NOMO-1 (cell line): ENCODE data around the gene DHRS13.
"Not testable (repeated sequence)": the region's sequence is repeated elsewhere in the genome, so short reads cannot be mapped to it uniquely, and the experiment has no call there.

ENCODE experiments used
- DNase-seq, 2 experiments: peaks; one replicate each; lab custom pipeline; 2025; ENCODE audit not compliant: unreplicated experiment in 2 of 2; lab: John Stamatoyannopoulos, UW

Gene DHRS13

DNA sequence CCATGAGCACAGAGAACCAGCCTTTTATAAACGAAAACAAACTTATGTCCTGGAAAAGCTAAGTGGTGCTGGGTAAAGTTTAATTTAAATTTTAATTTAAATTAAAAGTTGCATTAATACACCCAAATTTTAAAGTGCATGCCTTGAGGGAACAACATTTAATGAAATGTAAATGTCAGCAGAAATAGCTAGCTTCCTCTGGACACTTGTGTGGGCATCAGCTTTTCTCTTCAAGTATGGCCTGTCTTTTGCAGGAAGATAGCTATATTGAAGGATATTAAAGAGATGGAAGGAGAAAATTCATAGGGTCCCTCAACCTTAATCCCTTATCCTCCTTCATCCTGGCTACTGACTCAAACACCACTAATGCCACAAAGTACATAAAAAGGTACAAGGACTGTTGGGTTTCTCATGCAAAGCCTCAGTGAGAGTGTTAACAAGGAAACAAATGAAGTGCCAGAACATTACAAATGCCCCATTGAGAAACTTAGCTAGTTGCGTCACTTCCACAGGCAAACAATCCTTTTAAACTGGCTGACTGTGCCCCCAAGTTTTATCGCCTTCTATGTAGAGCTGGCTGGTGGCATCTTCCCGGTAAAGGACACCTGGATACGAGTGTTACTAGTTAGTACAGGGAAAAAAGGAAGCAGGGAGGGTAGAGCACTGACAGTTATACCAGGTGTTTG lies 34.3 kb upstream of the DHRS13 start:
- DNase-seq, result peak; percentile 18 to 78

DNA sequence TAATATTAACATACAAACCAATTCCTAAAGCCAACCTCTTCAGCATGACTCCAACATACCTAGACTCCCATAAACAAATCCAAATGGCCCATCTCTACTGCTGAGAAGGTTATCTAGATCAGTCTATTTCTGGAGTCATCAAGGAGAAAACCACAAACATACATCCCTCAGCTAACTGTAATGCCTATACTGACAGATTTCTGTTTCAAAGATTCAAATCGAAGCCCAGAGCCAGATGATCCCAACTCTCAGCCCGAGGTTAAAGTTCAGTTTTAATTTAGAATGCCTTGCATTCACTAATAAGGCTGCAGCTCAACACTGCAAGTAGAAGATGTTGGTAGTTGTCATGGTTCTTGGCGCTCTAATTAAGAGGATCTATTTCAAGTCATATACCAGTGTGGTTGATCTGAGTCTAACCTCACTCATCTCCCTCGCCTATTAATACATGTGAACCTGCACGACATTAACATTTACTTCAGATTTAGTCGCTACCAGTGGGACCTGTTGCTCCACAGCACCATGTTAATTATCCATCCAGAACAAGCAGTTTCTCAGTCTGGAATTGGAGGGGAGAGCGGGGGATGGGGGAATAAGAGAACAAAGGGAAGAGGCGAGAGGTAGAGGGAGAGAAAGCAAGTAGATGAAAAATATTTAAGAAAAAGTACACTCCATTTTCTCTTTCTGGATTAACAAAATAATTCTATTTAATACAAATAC lies 33.0 kb upstream of the DHRS13 start:
- no peak for DNase-seq

DNA sequence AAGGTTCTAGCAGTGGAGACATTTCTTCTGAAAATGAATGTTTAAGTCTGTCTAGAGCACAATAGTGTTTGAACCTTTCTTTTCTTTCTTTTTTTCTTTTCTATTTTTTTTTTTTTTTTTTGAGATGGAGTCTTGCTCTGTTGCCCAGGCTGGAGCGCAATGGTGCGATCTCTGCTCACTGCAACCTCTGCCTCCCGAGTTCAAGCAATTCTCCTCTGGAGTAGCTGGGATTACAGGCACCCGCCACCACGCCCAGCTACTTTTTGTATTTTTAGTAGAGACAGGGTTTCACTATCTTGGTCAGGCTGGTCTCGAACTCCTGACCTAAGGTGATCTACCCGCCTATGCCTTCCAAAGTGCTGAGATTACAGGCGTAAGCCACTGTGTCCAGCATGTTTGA lies 31.6 kb upstream of the DHRS13 start:
- not testable (repeated sequence) for DNase-seq

DNA sequence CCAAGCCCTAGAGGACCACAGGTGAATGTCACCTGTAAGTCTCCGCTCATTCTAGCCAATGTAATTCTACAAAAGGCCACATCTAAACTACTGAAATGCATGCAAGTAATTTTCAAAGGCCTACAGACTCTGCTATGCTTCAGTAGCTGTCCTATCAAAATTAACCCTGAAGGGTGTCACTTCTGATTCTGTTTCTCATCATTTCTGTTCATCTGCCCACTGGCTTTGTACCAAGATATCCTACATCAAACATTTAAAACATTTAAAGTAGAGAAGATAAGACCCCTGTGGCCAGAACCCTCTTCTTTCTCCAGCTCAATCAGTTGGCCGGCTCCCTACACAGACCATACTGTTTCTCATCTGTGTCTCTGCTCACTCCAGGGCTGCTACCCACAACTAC lies 26.9 kb upstream of the DHRS13 start:
- DNase-seq, result no peak

DNA sequence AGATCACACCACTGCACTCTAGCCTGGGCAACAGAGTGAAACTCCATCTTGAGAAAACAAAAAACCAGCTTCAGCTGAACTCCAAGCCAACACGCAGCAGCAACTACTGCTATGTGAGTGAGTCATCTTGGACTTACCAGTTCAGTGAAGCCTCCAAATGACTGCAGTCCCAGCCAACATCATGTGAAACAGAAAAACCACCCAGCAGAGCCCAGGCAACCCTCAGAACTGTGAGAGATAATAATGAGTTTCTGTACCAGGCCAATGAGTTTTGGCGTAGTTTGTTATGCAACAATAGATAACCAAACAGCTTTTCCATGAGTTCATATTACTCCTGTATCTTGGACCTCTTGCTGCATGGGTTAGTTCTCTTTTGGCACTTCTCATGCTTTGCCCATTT lies 25.2 kb upstream of the DHRS13 start:
- peak in 1 of 2 experiments; percentile 8 for DNase-seq

DNA sequence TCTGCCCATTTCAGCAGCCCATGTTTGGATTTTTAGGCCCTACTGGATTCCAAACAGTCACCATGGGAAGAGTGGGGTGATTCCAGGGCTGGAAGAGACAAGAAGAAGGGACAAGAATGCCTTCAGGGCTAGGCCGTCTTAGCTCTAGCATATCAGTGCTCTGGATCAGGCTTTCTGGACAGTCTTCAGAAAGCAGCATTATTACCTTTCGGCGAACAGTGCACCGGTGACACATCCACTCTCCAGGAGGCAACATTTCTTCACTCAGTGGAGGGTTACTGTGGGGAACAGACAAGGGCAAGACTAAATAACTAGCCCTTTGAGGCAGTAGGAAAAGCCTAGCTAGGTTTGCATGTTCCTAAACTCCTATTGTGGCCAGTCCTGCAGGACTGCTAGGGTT lies 23.9 kb upstream of the DHRS13 start:
- DNase-seq, result no peak

DNA sequence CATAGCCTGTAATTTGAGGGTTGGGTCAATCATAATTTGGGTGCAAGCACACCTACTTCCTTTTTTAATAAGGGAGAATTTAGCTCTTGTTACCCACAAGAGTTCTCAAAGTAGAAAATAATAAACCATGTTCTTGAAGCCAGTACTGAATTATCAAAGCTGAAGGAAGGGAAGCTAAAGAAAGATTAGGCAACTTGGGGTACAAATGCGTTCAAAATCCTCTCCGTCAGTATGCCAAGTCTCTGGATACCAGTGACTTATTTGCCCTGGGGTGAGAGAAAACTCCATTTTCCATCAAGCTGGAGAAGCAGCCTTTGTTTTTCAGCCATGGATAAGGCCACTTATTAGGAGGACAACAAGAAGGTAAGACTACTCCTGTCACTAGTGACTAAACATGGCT lies 23.5 kb upstream of the DHRS13 start:
- DNase-seq, result no peak

DNA sequence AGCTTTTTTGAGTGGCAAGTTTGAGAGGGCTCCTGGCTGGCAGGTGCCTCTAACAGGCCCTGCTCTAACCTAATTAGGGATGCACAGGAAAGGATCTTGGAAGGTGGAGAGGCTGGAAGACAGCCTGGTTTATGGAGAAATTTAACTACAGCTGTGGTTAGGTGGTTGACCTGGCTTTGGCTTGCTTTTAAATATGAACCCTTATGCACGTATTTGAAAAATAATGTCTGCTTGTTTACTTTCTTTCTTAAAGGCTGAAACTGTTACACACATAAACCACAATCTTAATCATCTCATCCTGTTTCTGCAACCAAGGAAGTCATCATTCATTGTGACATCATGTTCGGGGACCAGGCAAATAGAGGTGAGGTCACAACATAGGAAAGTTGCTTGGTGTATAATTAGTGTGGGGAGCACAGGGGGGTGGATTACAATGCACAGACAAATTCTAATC lies 23.1 kb upstream of the DHRS13 start:
- DNase-seq, result peak; percentile 84 to 95

DNA sequence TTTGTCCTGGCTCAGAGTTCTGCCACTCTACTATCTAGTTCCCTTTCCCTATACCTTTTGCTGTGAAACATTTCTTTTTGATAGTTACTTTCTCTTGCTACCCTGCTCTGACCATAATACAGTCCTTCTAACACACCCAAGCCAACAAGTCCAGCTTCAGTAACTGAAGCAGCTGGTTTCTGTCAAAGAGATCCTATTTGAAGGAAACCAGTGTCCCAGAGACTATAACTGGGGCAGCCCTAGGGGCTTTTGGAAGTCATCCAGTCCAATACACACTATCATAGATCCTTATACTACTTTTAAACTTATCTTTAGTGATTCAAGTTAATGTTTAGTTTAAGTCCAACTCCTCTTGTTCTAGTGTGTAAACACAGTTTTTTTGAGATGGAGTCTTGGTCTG lies 17.3 kb upstream of the DHRS13 start:
- DNase-seq, result no peak

DNA sequence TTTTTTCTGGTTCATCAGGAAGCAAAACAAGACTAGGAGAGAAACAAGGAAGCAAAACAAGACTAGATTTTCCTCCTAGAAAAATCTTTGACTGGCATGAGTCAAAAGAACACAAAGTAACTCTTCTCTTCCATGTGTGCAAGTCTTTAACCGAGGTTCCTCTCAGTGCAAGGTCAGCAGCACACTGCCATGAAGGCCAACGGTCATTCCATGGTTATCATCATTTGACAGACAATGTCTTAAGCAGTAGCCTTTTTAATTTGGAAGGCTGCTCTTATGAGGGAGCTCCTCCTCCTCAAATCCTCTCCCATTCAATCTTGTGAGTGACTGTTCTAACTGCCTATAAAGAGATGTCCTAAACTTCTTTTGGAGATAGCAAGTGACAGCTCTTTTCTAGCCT lies 15.4 kb upstream of the DHRS13 start:
- DNase-seq, result no peak

DNA sequence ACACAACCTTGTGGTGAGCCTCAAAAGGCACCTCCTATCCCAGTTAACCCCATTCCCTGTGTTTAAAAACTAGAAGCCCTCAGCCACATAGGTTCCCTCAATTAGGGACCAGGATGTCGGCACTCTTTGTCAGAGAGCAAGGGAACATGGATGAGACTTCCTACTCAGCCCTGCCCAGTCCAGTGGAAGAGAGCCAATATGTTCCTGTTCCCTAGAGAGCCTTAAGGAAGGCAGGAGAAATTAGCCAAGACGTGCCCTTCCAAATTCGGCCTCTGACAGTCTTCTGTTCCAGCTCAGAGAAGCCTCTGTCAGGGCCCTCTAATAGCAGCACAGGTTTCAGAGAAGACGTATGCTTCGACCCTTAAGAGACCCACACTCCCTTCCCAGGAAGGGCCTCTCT lies 14.6 kb upstream of the DHRS13 start:
- no peak for DNase-seq

DNA sequence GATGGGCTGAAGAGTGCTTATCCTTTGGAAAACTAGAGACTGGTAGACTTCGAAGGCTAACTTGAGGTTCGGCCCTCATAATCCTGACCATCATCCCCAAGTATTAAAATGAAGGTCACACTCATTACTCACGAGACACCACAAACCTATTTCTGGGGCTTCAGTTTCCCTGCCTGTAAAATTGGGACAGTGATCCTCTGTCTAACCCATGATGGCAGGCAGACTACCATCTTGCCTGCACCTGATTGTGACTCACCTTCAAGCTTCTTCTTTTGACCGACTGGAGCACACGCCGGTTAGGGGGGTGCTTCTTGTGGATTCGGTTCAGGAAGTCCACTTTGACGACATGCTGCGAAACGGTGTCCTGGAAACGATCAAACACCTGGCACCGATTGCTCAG lies 14.2 kb upstream of the DHRS13 start:
- no peak for DNase-seq

DNA sequence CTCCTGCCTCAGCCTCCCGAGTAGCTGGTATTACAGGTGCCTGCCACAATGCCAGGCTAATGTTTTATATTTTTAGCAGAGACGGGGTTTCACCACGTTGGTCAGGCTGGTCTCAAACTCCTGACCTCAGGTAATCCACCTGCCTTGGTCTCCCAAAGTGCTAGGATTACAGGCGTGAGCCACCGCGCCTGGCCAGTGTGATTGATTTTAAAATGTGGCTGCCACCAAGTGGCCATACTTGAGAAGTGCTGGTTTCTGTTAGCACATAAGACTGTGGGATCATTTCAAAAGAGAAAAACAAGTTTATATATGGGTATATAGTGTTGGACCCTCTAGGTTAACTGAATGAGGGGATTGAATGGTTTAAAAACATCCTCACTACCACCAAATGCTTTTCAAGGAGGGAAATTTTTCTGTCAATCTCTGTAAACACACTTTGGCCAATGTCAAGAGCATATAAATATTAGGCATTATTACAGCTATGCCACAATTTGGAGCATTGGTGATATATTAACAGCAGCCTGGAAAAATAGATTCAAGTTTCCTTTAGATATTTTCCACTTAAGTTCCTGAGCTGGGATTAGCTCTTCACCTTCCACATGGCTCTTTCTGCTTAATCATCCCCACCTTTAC lies 13.5 kb upstream of the DHRS13 start:
- DNase-seq, result peak in 1 of 2 experiments; percentile 30

DNA sequence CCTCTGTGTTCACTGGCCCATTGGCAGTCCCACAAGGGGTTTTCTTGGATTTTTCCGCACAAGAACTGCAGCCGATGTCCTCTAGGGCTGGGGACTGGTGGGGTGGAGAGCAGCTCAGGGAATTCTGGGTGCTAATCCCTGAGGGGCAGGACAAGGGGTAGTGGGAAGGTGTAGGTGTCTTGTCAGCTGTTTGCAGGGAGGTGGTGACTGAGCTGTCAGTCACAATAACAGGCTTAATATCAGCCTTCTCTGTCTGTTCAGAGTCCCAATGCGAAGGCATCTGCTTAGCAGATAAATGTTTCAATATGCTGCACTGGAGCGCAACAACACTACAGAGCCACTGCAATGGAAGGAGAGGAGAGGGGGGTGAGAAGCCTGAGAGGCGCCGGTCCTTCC lies 10.1 kb upstream of the DHRS13 start:
- DNase-seq, result no peak

DNA sequence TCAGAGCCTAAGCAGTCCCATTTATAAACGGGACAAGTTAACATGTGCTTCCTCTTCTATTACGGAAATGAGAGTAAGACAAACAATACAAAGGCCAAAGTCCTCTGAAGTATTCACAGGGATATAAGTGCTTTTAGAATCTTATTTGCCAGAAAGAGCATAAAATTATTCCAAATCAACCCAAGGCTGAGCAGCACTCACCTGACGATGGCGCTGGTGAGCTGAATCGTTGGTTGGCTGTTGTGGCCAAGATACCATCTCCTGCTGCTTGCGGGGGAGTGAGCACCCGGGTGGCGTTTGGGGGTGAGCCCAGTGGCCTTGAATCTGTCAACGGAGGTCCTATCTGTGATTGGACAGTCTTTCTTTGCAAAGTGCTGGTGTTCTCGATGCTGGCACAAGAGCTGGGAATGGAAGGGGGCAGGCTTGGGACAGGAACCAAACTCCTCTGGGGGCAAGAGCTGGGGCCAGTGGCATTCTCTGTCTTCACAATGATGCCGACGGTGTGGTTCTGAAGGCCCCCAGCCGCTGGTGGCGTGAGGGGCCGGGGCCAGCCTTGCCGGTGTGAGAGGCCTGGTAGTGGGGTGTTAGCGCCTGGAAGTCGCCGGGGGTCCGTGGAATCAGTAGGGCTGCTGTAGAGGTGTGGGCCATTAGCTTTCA lies 9.5 kb upstream of the DHRS13 start:
- DNase-seq, result no peak

DNA sequence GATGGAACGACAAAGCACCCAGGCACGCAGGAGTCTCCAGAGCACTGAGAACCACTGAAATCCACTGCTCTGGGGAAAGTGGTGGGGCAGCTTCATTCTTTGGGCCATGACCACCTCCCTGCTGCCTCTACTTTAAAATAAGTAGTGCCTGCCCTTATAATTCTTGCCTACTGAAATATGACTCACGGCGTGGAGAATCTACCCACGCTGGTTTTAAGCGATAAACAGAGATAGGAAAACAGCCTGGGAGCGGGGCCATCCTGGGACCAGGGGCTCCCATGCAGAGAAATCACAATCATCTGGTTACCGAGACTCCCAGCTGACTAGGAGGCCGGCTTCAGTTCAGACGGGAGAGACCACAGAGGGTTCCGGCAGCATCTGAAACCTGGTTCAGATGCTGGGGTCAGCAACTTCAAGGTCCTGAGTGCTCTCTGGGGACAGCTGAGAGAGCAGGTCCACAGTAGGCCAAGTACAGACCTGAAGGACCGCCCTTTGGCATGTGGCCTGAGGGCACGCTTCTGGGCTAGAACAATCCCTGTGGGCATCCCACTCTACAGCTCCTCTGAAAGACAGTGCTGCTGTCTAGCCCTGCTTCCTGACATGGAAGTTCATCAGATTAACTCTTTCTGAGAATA lies 8.6 kb upstream of the DHRS13 start:
- no peak for DNase-seq

DNA sequence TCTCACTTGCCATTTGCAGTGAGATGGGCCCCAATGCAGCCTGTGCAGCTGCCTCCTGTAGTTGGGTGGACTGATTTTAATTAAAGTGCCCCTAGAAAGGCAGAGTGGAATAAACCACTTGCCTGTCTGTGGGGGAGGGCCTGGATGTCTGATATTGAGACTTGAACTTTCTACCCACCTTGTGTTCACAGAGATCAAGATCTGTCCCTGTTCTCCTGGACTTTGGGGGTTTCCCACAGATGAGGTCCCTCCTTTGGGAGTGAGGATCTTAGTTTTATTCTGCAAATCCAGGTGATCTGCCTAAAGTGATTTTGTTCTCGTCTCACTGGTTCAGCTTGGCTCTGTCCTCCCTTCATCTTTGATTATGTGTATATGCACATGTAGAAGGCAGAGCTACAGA lies 7.7 kb upstream of the DHRS13 start:
- DNase-seq, result no peak

DNA sequence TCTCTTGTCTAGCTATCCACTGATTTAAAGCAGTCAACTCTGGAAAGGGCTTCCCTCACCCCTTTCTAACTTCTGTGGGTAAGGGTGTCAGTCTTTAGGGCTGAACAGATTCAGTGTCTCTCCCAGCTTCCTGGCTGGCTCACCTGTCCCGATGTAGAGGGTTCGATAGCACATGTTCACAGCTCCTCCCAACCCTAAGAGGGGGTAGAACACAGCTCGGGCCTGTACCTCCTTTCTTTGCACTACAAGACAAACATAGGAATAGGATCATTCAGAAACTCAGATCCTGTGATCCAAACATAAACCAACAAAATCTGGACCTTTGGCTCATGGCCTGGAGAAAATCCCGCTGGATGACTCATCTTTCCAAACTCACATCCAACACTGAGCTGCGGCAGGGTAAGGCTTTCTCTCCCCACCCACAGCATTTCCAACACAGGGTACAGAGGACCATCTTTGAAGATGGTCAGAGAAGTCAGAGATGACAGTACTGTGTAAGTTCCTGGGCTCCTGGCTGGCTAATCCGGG lies 5.8 kb upstream of the DHRS13 start:
- DNase-seq, result no peak

DNA sequence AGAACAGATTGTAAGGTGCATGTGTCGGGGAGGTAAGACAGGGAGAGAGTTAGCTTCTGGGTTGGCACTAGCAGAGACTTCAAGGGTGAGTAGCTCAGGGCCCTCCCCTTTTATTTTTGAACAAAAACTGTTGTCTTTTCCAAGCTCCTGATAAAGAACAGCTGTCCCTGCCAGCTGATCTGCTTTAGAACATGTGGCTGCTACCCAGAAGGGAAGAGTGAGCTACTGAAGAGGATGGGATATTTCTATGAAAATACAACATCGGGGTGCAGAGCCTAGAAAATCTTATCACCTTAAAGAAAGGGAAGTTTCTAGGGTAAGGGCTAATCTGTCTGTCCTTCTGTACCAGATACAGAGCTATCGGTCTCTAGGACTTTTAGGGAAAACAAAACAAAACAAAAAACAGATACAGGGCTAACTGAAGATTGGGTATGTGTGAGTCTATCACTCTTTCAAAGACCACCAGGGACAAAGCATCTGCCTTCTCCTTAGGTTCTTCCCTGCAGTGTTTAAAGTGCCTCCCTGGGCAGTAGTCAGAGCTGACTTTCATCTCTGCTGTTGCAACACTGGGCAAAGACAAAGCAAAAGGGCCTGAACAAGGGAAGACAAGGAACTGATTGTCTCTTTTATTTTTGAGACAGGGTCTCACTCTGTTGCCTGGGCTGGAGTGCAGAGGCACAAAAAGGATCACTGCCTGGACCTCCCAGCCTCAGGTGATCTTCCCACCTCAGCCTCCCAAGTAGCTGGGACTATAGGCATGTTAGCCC lies 5.0 kb upstream of the DHRS13 start:
- no peak for DNase-seq
